HG02885 (cell line): ENCODE measurements around the gene NFATC1.

Experiments used
- ATAC-seq: cut with Tn5 transposase; IDR thresholded peaks from one replicate; pipeline ENCODE4 v1.9.1; 2021; ENCODE audit warnings: mild to moderate bottlenecking; ENCODE audit not compliant: unreplicated experiment, poor library complexity

The NFATC1 gene

DNA sequence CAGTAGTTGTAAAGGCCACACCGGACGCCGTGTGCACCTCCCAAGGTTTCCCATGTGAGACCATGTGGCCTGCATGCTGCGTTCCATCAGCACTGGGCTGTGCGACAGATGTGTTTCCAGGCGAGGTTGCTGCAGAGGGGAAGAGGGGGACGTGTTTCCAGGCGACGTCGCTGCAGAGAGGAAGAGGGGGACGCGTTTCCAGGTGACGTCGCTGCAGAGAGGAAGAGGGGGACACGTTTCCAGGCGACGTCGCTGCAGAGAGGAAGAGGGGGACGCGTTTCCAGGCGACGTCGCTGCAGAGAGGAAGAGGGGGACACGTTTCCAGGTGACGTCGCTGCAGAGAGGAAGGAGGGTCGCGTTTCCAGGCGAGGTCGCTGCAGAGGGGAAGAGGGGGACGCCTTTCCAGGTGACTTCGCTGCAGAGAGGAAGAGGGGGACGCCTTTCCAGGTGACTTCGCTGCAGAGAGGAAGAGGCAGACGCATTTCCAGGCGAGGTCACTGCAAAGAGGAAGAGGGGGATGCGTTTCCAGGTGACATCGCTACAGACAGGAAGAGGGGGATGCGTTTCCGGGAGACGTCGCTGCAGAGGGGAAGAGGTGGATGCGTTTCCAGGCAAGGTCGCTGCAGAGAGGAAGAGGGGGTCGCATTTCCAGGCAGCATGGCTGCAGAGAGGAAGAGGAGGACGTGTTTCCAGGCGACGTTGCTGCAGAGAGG, 24.5 kb downstream of the NFATC1 start:
- ATAC-seq, result no peak

DNA sequence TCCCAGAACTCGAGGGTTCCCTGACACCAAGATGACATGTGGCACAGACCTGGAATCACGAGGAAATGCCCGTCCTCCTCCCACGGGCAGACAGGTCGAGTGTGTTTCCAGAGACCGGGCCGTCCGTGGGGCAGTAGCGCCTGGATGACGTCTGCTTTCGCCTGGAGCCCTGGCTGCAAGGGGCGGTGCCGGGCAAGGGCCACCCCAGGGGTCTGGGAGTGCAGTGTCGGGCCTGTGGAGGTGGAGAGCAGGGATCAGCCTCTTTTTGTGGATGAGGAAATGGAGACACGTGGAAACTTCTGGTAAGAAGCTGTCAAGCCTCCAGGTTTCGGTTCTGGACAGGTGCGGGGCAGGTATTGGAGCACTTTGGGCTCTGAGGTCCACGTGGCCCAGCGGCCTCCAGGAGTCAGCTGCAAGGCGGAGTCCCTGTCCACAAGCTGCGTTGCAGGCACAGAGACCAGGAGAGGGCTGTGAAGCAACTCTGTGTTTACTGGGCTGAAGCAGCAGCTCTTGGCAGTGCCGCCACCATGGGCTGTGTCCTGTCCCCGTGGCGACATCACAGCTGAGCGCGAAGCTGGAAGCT, 25.6 kb downstream of the NFATC1 start:
- ATAC-seq, result peak; percentile 2

DNA sequence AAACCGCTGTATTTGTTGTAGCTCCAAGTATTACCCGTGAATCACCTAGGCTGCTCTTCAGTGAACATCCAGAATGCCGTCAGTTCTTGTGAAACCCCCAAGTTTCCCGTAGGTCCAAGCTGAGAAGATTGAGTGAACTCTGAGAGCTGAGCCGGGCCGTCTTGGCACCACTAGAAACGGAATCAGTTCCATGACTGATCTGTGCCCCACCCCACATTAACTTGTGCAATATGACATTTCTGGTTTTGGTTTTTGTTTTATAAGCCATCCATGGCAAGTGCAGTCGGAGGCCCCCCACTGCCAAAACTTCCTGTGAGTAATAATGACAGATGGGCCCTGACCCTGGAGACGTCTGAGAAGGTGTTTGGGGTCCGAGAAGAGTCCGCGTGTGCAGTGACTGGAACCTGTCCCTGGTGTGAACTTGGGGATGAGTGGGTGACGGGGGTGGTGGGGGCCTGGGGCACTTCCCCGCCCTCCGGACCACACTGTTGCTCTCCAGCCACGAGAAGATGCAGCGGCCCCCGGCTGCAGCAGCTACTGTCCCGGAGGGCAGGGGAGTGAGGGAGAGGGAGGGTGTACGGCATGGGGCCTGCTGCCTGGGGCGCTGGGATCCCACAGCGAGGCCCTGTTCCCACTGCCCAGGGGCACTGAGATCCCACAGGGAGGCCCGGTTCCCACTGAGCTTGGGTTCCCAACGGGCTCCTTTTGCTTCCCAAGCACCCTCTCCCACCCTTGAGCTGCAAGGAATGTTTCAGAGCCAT, 26.5 kb downstream of the NFATC1 start:
- peak; percentile 81 for ATAC-seq

DNA sequence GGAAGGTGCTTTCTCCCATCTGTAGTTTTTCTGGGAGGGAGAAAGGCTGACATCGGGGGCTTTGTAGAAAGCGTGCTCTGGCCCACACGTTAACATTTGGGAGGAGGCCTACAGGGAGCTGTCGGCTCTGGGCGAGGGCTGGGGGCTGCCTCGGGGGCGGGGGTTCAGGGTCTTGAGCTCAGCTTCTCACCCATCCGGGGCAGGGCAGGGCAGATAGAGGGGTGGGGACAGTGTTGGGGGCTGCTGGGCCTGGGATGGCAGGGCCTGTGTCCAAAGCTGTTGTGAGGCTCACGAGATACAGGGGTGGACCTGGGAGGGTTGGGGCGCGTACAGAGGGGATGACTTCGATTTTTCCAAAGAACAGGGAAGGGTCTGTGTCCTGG, 27.0 kb downstream of the NFATC1 start:
- no peak for ATAC-seq

DNA sequence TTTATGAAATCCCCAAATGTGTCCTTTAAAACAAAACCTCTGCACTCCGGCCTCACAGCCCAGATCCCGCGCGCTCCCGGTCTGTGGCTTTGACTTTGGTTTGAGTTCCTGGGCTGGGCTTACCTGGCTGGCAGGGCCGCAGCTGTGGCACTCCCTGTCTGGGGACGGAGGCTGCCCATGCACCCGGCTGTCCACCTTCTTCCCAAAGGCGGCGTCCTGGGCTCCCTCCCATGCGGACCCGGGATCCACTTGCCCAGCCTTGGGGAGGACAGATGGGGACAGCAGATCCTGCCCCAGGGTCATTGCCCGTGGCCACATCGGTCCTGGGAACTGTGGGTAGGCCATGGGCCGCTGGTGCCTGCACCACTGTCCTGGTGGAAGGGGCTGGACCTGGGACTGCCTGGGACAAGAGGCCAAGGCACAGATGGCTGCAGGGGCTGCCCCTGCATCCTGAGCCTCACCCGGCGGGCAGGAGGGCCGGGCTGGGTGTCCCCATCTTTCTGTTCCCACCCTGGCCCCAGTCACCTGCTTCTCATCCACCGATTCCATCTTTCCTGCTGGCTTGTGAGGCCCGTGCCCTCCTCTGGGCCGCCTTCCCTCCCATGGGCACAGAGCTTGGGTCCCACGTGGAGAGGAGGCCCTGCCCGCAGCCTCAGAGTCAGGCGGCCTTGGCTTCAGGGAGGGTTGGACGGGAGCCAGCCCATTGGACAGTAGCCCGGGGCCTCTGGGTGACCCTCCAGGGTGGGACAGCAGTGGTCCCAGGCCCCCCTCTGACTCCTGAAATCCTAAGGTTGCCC, 27.7 kb downstream of the NFATC1 start:
- no peak for ATAC-seq

DNA sequence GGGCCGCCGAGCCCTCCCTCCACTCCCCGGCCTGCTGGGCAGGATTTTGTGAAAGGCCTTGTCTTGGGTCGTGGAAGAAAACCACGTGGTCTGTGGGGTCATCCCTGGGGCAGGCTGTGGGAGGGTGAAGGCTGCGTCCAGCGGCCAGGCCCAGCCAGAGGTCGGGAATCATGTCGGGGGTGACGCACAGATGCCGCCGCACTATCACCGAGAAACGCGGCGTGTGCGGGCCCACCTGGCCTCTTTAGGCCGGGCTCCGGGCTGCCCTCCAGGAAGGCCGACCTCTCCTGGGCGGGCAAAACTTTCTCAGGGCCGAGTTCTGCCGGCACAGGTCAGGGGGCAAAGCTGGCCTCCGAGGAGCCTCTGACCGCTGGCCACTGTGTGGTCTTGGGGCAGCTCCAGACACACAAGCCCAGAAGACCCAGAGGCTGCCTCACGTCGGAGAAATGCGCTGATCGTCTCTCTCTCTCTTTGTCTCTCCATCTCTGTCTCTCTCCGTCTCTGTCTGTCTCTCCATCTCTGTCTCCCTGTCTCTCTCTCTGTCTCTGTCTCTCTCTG, 28.4 kb downstream of the NFATC1 start:
- ATAC-seq, result no peak

DNA sequence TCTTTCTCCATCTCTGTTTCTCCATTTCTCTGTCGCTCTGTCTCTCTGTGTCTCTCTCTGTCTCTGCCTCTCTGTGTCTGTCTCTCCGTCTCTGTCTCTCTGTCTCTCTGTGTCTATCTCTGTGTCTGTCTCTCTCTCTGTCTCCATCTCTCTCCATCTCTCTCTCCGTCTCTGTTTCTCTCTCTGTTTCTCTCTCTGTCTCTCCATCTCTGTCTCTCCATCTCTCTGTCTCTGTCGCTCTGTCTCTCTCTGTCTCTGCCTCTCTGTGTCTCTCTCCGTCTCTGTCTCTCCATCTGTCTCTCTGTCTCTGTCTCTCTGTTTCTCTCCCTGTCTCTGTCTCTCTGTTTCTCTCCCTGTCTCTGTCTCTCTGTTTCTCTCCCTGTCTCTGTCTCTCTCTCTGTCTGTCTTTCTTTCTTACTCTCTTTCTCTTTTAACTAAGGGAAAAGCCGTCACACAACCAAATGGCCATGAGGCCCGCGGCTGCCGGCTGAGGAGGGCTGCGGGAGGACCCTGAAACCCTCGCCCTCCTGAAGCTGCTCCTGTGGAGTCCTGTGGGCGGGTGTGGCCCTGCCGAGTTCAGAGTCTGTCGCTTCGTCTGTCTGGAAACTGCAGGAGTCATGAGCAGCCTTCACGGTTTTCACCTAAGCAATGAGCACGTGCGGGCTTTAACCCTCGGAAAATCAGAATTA, 29.3 kb downstream of the NFATC1 start:
- ATAC-seq, result no peak

DNA sequence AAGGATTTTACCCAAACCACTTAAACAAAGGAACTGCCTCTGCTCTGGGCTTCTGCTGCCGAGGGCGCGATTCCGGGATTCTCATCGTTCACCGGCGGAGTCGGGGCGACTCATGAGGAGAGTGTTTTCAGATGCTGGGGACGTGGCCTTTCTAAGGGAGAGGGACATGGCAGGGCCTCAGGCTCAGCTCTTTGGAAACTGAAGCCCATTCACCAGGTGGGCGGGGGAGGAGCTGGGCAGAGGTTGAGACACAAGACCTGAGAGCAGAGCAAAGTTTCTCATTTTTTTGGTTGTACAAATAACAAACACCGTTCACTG, 29.8 kb downstream of the NFATC1 start:
- ATAC-seq, result no peak

DNA sequence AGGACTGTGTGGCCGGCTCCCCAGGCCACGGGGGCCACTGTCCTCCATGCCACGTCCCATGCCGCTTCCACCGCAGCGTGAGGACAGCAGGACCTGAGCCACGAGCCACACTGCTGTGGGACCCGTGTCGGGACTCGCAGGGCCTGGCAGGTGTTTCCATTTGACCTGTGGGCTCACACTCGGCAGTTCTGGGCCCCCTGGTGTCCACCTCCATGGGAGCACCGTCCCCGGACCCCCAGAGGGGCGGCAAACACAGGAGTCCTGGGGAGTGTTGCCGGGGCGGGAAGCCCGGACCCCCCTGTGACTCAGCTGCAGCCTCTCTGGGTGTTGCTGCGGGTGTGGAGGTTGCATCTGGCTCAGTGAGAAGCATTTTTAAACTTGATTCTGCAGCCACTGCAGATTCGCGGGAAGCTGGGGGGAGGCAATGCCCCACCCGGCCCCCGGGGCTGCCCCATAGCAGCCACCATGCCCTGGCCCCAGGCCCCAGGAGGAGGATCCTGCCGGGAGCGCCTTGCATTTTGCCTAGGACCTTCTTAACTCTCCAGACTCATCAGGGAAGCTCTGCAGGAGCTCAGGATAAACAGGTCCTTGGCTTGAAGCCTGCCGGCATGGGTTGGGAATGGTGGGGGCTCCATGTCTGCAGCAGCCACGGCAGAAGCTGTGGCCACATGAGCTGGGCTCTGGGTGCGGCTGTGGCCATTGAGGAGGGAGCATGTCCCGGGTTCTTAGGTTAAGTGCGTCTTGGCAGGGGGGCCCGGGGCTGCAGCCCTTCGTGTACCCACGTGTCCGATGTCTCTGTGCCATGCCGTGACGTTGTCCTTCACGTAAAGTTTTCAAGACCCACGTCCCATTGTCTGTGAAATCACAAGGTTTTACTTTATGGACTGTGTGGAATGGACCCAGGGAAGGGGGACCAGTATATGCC, 30.9 kb downstream of the NFATC1 start:
- no peak for ATAC-seq

DNA sequence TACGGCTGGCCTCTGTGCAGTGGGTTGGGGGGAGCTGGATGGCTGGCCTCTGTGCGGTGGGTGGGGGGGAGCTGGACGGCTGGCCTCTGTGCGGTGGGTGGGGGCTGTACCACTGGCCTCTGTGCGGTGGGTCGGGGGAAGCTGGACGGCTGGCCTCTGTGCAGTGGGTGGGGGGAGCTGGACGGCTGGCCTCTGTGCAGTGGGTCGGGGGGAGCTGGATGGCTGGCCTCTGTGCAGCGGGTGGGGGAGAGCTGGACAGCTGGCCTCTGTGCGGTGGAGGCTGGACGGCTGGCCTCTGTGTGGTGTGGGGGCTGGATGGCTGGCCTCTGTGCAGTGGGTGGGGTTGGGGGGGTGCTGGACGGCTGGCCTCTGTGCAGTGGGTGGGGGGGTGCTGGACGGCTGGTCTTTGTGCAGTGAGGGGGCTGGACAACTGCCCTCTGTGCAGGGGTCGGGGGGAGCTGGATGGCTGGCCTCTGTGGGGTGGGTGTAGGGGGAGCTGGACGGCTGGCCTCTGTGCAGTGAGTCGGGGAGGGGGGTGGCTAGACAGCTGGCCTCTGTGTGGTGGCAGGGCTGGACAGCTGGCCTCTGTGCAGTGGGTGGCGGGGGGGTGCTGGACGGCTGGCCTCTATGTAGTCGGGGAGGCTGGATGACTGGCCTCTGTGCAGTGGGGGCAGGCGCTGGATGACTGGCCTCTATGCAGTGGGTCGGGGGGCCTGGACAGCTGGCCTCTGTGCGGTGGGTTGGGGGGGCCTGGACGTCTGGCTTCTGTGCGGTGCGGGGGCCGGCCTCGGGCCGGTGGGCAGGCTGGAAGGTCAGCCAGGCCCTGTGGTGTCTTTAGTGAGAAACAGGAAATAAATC, 31.9 kb downstream of the NFATC1 start:
- ATAC-seq, result no peak

DNA sequence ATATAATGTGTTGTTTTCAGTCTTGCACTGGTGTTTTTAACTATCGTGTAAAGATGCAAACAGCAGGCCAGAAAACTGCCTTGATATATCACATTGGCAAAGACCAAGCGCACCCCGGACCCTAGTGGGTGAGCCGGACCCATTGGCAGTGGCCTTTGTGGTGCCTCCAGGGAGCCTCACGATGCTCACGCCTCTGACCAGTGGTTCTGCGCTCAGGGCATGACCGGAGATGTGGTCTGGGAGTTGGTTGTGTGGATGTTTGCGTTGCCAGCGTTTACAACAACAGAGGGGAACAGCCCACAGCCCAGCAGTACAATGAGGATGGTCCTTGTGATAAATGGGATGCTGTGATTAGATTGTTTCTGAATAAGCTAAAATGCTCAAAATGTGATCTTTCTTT, 32.6 kb downstream of the NFATC1 start:
- ATAC-seq, result no peak

DNA sequence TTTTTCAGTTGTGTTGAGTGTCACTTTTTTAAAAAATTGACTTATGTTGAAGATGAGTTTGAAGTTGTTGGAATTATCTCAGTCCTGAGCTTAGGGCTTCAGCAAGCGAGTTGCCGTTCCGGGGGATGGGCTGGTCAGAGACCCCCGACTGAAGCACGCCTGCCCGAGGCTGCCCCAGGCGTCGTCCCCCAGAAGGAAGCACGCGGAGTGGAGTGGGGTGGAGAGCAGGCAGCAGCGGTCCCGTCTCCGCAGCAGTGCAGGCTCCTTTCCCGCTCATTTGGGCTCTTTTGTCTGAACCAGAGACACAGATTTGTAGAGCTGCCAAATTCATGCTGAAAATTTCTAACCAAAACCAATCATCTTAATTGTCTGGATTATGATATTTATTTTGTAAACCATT, 33.7 kb downstream of the NFATC1 start:
- no peak for ATAC-seq

DNA sequence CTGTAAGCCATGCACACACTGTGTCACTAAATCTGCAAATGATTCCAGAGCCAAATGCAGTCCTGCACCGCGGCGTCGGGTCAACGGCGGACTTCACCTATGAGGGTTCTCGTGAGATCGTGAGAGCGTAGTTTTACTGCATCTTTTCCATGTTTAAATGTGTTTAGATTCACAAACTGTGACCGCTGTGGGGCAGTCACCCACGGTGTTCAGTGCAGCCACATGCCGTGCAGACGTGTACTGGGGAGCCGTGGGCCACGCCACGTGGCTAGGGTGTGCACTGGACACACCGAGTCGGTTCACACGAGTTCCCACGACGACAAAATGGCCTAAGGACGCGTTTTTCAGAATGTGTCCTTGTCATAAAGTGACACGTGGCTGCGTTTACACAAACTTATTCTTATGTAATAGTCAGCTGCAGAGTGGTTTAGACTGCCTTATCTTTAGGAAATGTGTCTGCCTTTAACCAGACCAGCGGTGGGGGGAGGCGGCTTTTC, 34.1 kb downstream of the NFATC1 start:
- ATAC-seq, result no peak

DNA sequence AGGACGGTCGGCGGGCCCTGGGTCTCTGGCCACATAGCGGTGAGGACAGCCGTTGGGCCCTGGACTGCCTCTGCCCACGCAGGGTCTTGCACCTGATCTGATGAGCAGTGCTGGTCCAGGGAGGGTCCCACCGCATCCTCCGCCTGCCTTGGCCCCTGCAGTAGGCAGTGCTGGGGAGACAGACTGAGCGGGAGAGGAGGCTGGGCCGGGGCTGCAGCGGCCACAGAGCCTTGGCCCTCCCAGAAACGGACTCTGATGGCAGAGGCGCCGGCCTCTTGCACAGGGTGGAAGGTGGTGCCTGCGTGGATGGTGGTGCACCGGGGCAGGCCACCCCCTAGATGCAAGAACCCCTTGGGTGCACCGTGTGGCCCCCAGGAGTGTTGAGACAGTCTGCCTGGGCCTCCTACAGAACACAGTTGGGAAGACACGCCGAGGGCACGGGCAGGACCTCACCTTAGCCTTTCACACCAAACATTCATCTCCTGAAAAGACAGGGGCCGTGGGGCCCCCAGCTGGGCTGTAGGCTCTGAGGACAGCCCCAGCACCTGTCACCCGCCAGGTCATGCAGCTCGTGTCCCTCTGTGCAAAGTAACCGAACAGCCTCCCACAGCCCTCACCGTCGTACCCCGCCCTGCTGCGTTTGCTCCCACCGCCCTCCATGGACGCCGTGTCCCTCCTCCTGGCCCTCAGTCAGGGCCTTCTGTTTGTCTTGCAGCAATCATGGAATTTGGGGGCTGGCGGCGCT, 36.8 kb downstream of the NFATC1 start:
- ATAC-seq, result no peak

DNA sequence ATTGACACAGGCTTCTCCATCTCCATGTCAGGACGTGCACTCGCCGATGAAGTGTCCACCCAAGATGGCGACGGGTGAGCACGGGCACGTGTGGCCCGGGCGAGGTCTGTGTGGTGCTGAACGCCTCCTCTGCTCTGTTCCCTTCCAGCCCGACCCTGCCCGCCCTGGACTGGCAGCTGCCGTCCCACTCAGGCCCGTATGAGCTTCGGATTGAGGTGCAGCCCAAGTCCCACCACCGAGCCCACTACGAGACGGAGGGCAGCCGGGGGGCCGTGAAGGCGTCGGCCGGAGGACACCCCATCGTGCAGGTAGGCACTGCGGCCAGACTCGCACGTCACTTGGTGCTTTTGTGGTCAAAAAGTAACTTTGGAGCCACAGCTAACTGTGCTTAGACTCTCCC, 37.7 kb downstream of the NFATC1 start:
- ATAC-seq, result no peak

DNA sequence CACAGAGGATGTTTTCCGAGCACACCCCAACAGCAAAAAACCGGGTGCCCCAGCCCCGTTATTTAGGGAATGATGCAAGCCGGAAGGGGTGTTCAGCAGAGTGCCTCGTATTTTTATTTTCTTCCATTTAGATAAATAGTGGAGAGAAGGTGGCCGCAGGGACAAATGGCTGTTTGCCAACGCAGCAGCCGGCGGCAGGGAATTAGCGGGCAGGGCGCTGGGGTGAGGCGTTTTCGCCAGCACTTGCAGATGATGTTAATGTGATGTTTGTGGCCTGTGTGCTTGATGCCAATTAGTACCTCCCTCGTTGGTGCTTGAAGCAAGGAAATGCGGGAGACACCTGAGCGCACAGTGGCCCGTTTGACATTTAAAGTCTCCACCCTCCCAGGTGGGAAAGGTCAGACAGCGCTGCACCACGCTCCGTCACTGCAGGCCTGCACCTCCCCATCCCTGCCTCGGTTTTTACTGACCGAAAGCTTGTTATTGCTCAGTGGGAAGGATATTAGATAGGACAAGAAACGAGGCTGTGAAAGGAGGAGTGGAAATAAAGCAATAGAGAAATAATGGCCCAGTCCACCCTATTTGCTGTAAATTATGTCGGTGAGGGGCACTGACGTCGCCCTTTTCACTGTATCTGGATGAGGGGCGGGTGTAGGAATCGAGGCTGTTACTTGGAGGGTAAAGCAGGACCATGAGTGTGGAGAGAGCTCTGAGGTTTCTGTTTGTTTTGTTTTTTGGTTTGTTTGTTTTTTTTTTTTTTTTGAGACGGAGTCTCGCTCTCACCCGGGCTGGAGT, 39.1 kb downstream of the NFATC1 start:
- no peak for ATAC-seq
